Measurements from ENCODE around the gene HOXD3. TPM values are rescaled to one million over a fixed set of nuclear protein-coding genes. Genes with fewer than 3 reads are reported as not detected.

HOXD3 gene
- total RNA-seq, 1 experiment from 2014 or later = not detected

DNA sequence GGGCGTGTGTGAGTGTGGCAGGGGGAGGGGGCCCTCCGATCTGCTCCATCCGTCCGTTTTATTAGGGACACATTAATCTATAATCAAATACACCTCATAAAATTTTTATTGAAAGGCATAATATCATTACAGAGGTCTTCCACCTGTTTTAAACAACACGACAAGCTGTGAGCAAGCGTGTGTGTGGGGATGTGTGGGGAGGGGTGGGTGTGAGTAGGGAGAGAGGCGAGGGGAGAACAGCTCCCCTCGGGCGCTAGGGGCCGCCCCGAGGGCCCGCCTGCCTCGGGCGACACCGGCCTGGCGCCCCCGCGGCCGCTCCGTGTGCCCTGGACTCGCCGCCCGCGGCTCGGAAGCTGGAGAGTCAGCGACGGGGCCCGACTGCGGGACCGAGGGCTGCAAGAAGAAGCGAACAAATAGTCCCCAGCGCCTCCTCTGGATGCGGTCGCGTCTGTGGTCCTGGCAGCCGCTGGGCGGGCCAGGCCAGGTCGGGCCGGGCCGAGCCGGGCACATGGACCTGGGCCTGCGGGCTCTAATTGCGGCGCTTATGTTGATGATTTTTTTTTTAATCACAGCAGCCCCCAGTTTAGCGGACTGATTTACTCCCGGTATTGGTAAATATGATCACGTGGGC is 34.9 kb upstream of the HOXD3 start:
- no peak overlapping the region for H2AFZ ChIP-seq (ENCODE audit: low read length)
- H2BK120ac ChIP-seq (ENCODE audit: low read depth, low read length, poor library complexity, severe bottlenecking) = no peak overlapping the region
- H2BK5ac ChIP-seq (ENCODE audit: insufficient read length, low read length) = no peak overlapping the region
- no peak for TF ChIP-seq CTCF (conservative IDR thresholded peaks at IDR 0.05)
- peaks cover 2% of the 10 kb centered on the region for H3K23me2 ChIP-seq (ENCODE audit: insufficient read length, low read depth, low read length, poor library complexity, severe bottlenecking)
- H3K9ac ChIP-seq (ENCODE audit: extremely low read depth, insufficient read length, low read length) = no peak overlapping the region
- no peak overlapping the region for H2BK20ac ChIP-seq (ENCODE audit: low read depth, low read length, poor library complexity, severe bottlenecking)
- H3K27ac ChIP-seq (ENCODE audit: insufficient read length, low read depth, low read length) = no peak overlapping the region
- no peak overlapping the region for H3K14ac ChIP-seq (ENCODE audit: insufficient read depth, low read length)
- no peak overlapping the region for H2BK12ac ChIP-seq (ENCODE audit: insufficient read length, low read depth, low read length)
- H3K4ac ChIP-seq (ENCODE audit: low read depth, low read length) = no peak overlapping the region
- no peak overlapping the region for H4K5ac ChIP-seq (ENCODE audit: insufficient read length, low read depth, low read length)
- peaks cover 95% of the 10 kb centered on the region for H3K27me3 ChIP-seq (ENCODE audit: insufficient read depth, low read length)
- H2AK5ac ChIP-seq (ENCODE audit: insufficient read length, low read length) = no peak overlapping the region
- peak overlapping the region; percentile 45 to 77 for H3K4me3 Mint-ChIP-seq
- H3K23ac ChIP-seq (ENCODE audit: insufficient read length, low read depth, low read length) = no peak overlapping the region
- H3T11ph ChIP-seq (ENCODE audit: low read length) = no peak overlapping the region
- no peaks in the 10 kb centered on the region for H3K79me1 ChIP-seq (ENCODE audit: insufficient read depth, low read depth, low read length, poor library complexity, severe bottlenecking)
- H3K18ac ChIP-seq (ENCODE audit: insufficient read length, low read depth, low read length) = no peak overlapping the region
- no peak overlapping the region for H3K56ac ChIP-seq (ENCODE audit: insufficient read length, low read depth, low read length)
- peaks cover 2 to 14% of the 10 kb centered on the region in 2 experiments for H3K9me3 Mint-ChIP-seq
- no peak for DNase-seq
- peaks cover 0 to 8% of the 10 kb centered on the region in 2 experiments; a peak in 2 of 4 replicates for H3K4me1 Mint-ChIP-seq
- H3K27ac Mint-ChIP-seq = no peak overlapping the region
- H4K20me1 ChIP-seq (ENCODE audit: control insufficient read depth, insufficient read depth, insufficient read length) = peaks cover 4% of the 10 kb centered on the region
- no CpG with 5 or more reads among the region's 47 CpGs for WGBS (ENCODE audit: extremely low coverage, insufficient read length, low lambda C conversion rate)
- H3K36me3 Mint-ChIP-seq (ENCODE audit: insufficient read depth in 1 of 3, low read depth in 3 of 3) = no peaks in the 10 kb centered on the region; a peak in 1 of 7 replicates
- H4K91ac ChIP-seq (ENCODE audit: insufficient read length, low read depth, low read length) = no peak overlapping the region
- no peak overlapping the region for H2BK15ac ChIP-seq (ENCODE audit: low read depth, low read length)
- no peak overlapping the region for H3K4me2 ChIP-seq (ENCODE audit: insufficient read depth, insufficient read length, low read length)
- no peaks in the 10 kb centered on the region for H3K4me1 ChIP-seq (ENCODE audit: insufficient read depth, low read length)
- no peaks in the 10 kb centered on the region for H3K79me2 ChIP-seq (ENCODE audit: insufficient read depth, low read length)
- no peak overlapping the region for H4K8ac ChIP-seq (replicated peaks; ENCODE audit: insufficient read length, low read depth, low read length)
- H3K9me3 ChIP-seq (ENCODE audit: control insufficient read depth, low read depth, low read length) = no peaks in the 10 kb centered on the region
- peaks cover 99% of the 10 kb centered on the region for H3K27me3 Mint-ChIP-seq (ENCODE audit: low read depth)

Data from H9 (cell line).